GDM1 (cell line): ENCODE data around the gene GAS6.
"Not testable (repeated sequence)": the region's sequence is repeated elsewhere in the genome, so short reads cannot be mapped to it uniquely, and the experiment has no call there.

Experiments
- DNase-seq: peaks from one replicate; lab custom pipeline; 2025; lab: John Stamatoyannopoulos, UW

The GAS6 gene

GRCh38 chr13:113789931-113790330 lies 73.9 kb downstream of the GAS6 start:
- not testable (repeated sequence) for DNase-seq

- no peak for DNase-seq
These were observed 74.7 kb downstream of the GAS6 start for GRCh38 chr13:113789167-113789566.

DNA sequence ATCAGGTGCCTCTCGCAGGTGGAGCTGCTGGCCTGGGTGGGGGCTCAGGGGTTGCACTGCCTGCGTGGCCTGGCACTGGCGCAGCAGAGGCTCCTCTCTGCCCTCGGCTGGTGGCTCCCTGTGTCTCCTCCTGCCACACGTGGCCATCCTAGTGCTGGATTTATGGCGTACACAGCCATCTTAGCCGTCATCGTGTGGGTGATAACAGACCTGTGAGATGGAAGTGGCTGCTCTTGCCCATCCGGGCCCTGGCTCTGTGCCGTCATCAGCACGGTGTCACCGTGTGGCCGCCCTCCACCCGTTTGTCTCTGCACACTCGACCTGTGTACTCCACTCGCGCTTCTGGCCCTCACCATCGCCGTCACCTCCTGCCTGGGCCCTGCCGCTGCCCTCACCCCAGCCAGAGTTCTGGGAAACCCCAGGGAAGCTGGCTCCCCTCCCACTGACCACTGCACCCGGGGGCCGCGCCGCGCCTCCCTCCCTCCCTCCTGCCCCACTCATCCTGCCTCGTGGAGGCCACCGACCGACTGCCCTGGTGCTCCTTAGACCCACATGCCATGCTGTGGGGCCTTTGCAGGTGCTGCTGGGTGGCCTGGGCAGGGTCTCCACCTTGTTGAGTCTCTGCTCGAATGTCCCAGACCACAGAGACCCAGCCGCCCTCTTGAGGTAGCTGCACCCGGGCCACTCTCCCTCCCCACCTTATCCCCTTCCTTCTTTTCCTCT lies 75.3 kb downstream of the GAS6 start:
- no peak for DNase-seq

DNA sequence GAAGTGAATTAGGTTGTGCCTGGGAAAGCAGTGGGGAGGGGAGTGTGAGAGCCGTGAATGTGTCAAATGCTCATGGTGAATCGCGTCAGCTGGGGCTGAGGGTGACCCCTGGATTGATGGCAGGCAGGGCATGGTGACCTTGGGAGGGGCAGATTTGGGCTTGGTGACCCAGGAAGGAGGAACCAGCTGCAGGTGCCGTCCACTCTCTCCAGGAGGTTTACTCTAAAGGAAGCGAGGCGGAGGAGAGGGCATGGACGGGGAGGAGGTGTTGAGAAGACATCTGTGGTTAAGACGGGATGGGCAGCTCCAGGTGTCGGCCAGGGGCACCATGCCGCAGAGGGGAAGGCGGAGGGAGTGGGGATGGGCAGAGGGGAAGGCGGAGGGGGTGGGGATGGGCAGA lies 76.2 kb downstream of the GAS6 start:
- DNase-seq: no peak

DNA sequence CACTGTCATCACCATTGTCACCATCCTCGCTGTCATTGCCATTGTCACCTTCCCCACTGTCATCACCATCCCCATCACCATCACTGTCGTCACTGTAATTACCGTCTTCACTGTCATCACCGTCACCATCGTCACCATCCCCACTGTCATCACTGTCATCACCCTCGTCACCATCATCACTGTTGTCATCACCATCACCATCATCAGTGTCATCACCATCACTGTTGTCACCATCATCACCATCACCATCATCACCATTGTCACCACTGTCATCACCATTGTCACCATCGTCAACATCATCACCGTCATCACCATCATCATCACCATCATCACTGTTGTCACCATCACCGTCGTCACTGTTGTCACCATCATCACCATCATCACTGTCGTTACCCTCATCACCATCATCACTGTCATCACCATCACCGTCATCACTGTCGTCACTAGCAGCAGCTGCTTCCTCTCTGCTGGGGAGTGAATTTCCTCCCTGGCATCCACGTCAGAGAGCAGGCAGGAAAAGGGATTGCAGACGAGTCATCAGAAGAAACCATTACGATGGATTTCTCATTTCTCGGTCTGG lies 77.5 kb downstream of the GAS6 start:
- DNase-seq: no peak

DNA sequence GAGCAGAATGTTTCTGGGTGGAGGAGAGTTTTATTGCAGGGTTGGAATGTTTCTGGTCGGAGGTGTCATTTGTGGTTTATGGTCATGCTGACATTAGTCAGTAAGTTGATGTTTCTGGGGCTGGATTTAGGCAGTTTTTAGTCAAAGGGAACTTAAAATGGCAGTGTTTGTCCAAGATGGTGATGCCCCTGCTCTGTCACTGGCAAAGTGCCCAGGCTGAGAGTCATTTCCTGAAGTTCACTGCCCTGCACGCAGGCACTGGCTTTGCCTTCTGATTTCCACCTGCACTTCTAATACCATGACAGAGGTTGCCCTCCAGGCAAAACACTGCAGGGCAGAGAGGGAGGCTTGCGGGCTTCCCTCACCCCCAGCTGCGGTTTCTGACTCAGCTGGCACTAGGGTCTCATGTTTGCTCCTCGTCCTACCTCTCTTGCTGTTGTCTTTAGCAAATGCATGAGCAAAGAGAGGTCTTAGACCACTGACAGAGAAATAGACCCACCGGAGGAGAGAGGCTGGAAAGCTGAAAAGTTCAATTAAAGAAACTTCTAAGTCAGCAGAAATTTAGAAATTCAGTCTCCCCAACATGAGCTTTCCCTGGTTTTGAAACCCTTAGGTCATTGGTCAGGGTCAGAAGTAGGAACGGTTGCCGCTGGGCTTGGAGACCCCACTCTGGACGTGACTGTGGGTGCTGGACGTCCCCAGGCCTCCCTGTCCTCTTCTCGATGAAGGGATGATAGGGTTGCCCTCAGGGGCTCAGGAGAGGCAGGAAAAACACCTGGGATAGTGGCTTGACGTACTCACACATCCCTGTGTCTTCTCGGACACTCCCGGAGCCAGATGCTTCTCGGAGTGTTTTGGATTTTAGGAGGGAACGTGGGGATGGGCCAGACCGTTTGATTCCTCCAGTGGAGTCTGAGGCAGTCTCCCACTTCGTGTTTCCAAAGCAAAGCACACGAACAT lies 78.5 kb downstream of the GAS6 start:
- no peak for DNase-seq

DNA sequence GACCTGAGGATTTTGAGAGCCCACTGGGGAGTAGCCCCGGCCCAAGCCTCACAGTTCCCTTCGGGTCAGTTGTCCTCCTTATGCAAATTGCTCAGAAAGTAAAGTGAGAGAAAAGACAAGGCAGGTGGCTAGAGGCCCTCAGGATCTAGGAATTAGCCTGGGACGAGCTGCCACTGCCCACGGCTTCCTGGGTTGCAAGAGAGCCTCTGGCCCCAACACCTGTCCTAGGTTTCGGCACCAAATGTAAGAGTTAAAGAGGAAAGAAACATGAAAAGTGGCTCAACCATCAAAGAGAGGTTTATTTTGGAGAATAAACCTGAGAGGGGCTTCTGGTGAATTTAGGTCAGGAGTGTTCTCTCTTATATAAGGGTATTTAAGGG lies 79.2 kb downstream of the GAS6 start:
- no peak for DNase-seq

DNA sequence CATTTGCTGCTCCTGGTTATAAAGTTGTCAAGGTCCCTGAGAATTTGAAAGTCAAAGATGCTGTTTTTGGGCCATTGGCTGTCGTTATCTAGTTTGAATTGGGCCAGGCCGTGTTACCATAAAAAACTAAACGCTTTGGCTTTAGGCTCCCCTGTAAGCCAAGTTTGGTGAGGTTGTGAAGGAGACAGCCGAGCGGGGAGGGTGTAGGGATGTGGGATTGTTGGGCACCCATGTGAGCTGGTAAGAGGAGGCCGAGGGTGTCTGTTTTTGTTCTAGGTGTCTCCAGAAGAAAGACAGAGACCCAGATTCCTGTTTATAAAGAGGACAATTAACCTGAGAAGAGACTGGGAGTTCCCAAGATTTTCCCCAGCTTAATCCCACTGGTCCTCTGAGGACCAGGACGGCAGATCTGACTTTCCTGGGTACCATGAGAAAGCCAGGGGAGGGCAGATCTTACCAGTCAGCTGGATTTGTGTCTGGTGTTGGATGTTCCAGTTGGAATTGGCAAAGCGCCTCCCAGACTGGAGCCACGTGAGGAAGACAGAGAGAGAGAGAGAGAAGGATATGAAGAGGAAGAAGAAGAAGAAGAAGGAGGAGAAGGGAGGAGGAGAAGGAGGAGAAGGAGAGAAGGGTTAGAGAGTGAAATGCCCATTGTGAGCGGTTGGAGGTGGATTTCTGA lies 79.8 kb downstream of the GAS6 start:
- no peak for DNase-seq

- DNase-seq: no peak
These were observed 80.5 kb downstream of the GAS6 start for GRCh38 chr13:113783200-113783881.

GRCh38 chr13:113782472-113782871 lies 81.4 kb downstream of the GAS6 start:
- DNase-seq: no peak

- DNase-seq: no peak
These were observed 82.3 kb downstream of the GAS6 start for GRCh38 chr13:113781571-113781970.

DNA sequence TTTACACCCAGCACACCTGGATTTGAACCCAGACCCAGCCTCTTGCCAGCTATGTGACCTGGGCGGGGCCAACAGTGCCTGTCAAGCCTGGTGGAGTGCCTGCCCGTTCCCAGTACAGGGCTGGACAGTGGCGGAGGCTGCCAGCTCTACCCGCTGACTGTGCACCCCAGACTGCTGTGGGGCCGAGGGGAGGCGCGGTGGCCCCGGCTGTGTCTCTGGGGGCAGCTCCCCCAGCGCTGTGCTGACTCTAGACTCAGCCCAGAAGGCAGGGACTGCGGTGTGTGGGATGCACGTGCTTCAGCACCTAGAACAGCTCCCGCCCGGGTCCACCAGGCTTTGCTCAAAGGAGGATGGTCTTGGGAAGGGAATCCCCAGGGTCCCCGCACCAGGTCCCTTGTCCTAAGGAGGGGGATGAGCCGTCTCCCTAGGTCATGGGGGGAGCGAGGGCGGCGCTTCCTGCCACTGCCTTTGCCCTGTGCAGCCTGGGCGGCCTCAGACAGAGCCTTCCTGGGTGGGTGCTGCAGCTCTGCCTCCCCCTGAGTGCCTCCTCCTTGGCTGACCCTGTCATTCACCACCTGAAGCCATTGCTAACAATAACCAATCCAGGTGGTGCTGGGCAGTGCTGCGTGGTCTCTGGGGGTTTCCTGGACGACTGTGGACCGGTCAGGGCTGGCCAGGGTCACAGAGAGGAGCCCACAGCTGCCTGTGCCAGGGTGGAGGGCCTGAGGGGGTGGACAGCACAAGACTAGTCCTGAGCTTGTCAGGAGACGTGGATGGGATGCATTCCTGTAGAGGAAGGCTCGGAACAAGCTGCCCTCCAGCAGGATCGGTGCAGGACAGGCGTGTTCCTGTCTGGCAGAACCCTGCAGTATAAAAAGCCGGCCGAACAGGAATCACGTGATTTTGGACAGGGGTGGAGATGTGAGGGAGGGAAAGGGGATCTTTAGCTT lies 86.3 kb downstream of the GAS6 start:
- DNase-seq: no peak

GRCh38 chr13:113776231-113777125 lies 87.4 kb downstream of the GAS6 start:
- DNase-seq: no peak

GRCh38 chr13:113775451-113776145 lies 88.3 kb downstream of the GAS6 start:
- no peak for DNase-seq

DNA sequence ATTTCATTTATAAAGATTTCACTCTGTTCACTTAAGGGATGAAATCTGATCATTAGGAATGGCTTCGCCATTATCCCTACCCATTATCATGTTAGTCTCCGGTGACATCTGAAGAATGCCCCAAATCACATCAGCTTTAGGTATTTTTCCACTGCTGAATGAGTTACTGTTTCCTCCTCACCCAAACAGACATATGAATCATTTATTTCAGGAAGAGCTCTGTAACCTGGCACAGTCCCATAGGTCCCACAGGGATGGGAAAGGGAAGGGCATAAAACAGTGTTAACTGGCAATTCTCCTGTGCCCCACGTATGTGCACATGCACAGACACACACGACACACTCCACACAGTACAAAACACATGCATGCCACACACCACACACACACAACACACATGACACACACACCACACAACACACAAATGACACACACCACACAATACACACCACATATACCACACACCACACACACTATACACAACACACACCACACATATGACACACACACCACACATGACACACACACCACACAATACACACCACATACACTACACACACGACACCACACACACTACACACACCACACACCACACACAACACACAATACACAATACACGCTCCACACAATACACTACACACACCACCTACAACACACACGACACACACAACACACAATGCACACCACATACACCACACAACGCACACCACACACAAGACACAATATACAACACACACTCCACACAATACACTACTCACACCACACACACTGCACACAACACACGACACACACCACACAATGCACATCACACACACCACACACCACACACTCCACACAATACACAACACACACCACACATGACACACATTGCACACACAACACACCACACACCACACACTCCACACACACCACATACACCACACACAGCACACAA lies 89.4 kb downstream of the GAS6 start:
- no peak for DNase-seq

DNA sequence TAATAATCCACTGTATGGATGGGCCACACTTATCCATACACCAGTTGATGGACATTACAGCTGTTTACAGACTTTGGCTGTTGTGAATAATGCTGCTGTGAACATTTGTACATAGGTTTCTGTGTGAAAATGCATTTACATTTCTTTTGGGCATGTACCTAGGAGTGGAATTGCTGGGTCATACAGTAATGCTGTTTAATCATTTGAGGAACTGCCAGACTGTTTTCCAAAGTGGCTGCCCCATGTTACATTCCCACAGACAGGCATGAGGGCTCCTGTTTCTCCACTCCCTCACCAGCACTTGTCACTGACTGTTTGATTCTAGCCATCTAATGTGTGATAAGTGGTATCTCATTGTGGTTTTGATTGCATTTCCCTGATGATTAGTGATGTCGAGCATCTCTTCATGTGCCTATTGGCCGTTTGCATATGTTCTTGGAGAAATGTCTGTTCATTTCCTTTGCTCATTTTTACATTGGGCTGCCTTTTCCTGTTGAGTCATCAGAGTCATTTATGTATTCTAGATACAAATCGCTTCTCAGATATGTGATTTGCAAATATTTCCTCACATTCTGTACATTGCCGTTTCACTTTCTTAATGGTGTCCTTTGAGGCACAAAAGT lies 92.1 kb downstream of the GAS6 start:
- DNase-seq: no peak

DNA sequence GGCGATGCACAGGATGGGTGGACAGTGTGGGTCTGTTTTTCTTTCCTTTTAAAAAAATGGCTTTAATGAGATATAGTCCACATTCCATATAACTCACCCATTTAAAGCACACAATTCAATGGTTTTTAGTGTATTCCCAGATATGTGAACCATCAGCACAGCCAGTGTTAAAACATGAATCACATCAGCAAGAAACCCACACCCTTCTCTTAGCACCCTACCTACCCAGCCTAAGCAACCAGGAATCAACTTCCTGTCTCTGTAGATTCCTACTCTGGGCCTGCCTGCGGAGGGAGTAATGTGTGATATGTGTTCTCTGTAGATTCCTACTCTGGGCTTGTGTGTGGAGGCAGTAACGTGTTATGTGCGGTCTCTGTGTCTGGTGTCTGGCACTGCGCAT lies 92.9 kb downstream of the GAS6 start:
- no peak for DNase-seq
